MM.1S (cell line): ENCODE measurements around the gene RBMS3.

Source experiments
- DNase-seq: peaks from one replicate; pipeline ENCODE4 v3.0.0-alpha.2; 2015
- H2AFZ ChIP-seq: fragments of 300-600 bp; sonication (generic); 2 replicates; pipeline ENCODE4 v1.6.0; 2016; ENCODE audit warnings: antibody characterized with exemption, low read length
- H3F3A ChIP-seq: fragments of 300-600 bp; sonication (generic); 2 replicates; pipeline ENCODE4 v1.6.1; 2016; ENCODE audit warnings: mild to moderate bottlenecking, antibody characterized with exemption, low read length, moderate library complexity, mixed read lengths; ENCODE audit not compliant: insufficient read depth
- H3K27ac ChIP-seq: fragments of 300-600 bp; sonication (generic); 2 replicates; pipeline ENCODE4 v1.5.1; 2016; ENCODE audit warnings: mild to moderate bottlenecking, low read length
- H3K27me3 ChIP-seq: fragments of 300-600 bp; sonication (generic); replicated peaks from 2 replicates; pipeline ENCODE4 v1.6.0; 2016; ENCODE audit warnings: low read length; ENCODE audit not compliant: insufficient read depth
- H3K36me3 ChIP-seq: fragments of 300-600 bp; sonication (generic); replicated peaks from 2 replicates; pipeline ENCODE4 v1.6.1; 2016; ENCODE audit warnings: mild to moderate bottlenecking, low read length, mixed read lengths; ENCODE audit not compliant: insufficient read depth
- H3K4me1 ChIP-seq: fragments of 300-600 bp; sonication (generic); 2 replicates; pipeline ENCODE4 v1.6.1; 2016; ENCODE audit warnings: low read length, mixed read lengths
- H3K4me2 ChIP-seq: fragments of 300-600 bp; sonication (generic); 2 replicates; pipeline ENCODE4 v1.6.0; 2016; ENCODE audit warnings: low read depth, low read length
- H3K4me3 ChIP-seq: fragments of 300-600 bp; sonication (generic); 2 replicates; pipeline ENCODE4 v1.5.1; 2016; ENCODE audit warnings: low read length, mixed read lengths
- H3K79me2 ChIP-seq: fragments of 300-600 bp; sonication (generic); 2 replicates; pipeline ENCODE4 v1.6.1; 2016; ENCODE audit warnings: mixed run types, low read length, mixed read lengths
- H3K9ac ChIP-seq: fragments of 300-600 bp; sonication (generic); 2 replicates; pipeline ENCODE4 v1.6.1; 2016; ENCODE audit warnings: low read length, mixed read lengths
- H3K9me2 ChIP-seq: fragments of 300-600 bp; sonication (generic); replicated peaks from 2 replicates; pipeline ENCODE4 v1.6.1; 2016; ENCODE audit warnings: mild to moderate bottlenecking, low read length, mixed read lengths; ENCODE audit not compliant: insufficient read depth
- H3K9me3 ChIP-seq: fragments of 300-600 bp; sonication (generic); replicated peaks from 2 replicates; pipeline ENCODE4 v1.6.1; 2016; ENCODE audit warnings: mild to moderate bottlenecking, low read length, mixed read lengths; ENCODE audit not compliant: insufficient read depth
- H4K20me1 ChIP-seq: fragments of 300-600 bp; sonication (generic); 2 replicates; pipeline ENCODE4 v1.6.1; 2016; ENCODE audit warnings: mild to moderate bottlenecking, low read length, moderate library complexity, mixed read lengths; ENCODE audit not compliant: insufficient read depth
- EZH2 ChIP-seq: fragments of 300-600 bp; sonication (generic); optimal IDR thresholded peaks from 2 replicates; pipeline ENCODE3; 2017; ENCODE audit warnings: low read depth, mild to moderate bottlenecking, antibody characterized with exemption, low read length, mixed read lengths
- EZH2phosphoT487 ChIP-seq: fragments of 300-600 bp; sonication (generic); IDR thresholded peaks from 2 replicates; pipeline ENCODE4 v1.6.1; 2018; ENCODE audit warnings: antibody characterized with exemption, low read length
- TF ChIP-seq, protein P1 (sequence below): fragments of 300-600 bp; sonication (generic); IDR thresholded peaks from 2 replicates; pipeline ENCODE4 v1.5.1; 2016; ENCODE audit warnings: antibody characterized with exemption, low read length, mixed read lengths

RBMS3 gene

GRCh38 chr3:29481249-29481648 is 200.4 kb downstream of the RBMS3 start:
- H3K4me1 ChIP-seq, result no peaks in the 10 kb centered on the region
- no peak overlapping the region for H3K4me3 ChIP-seq
- H3K27me3 ChIP-seq, result no peaks in the 10 kb centered on the region
- H3K36me3 ChIP-seq, result no peaks in the 10 kb centered on the region
- H3F3A ChIP-seq, result no peaks in the 10 kb centered on the region
- H3K27ac ChIP-seq, result no peak overlapping the region
- no peak overlapping the region for H2AFZ ChIP-seq
- TF ChIP-seq, protein P1, sequence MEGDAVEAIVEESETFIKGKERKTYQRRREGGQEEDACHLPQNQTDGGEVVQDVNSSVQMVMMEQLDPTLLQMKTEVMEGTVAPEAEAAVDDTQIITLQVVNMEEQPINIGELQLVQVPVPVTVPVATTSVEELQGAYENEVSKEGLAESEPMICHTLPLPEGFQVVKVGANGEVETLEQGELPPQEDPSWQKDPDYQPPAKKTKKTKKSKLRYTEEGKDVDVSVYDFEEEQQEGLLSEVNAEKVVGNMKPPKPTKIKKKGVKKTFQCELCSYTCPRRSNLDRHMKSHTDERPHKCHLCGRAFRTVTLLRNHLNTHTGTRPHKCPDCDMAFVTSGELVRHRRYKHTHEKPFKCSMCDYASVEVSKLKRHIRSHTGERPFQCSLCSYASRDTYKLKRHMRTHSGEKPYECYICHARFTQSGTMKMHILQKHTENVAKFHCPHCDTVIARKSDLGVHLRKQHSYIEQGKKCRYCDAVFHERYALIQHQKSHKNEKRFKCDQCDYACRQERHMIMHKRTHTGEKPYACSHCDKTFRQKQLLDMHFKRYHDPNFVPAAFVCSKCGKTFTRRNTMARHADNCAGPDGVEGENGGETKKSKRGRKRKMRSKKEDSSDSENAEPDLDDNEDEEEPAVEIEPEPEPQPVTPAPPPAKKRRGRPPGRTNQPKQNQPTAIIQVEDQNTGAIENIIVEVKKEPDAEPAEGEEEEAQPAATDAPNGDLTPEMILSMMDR, result no peak
- TF ChIP-seq EZH2 (no peak), EZH2phosphoT487 (no peak)
- no peaks in the 10 kb centered on the region for H3K9me3 ChIP-seq
- H3K4me2 ChIP-seq, result no peak overlapping the region
- H3K9ac ChIP-seq, result no peak overlapping the region
- no peak for DNase-seq
- no peaks in the 10 kb centered on the region for H4K20me1 ChIP-seq
- no peaks in the 10 kb centered on the region for H3K79me2 ChIP-seq
- H3K9me2 ChIP-seq, result no peaks in the 10 kb centered on the region

DNA sequence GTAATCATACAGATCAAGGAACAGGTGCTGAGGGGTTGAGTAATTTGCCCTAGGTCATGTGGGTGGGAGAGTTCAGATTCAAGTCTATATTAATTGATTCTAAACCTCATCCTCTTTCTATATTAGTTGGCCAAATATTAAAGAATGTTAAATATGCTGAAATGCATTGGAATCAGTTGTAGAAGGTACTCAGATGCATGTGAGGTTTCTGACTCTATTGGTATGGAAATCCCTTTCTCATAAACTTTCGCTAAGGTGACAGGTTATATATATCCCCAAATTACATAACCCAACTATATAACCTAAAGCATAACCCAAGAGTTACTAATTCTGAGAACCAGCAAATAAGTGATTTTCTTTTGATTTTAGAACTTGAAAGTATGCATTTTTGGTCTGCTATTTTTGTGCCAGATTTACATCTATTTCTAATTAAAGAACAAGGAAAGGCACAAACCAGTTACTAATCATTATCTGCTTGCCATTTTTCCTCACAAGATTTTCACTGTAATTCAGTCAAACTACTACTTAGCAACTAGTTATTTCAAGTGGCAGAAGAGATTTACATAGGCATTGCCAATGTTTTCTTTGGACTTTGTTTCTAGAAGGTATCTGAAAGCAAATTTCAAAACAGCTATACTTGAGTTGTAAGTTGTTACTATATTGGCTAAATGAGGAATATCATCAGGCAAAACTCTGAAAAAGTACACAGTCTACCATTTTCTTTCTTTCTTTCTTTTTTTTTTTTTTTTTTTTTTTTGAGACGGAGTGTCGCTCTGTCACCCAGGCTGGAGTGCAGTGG is 201.3 kb downstream of the RBMS3 start:
- H3K36me3 ChIP-seq, result no peaks in the 10 kb centered on the region
- H3K4me2 ChIP-seq, result no peak overlapping the region
- H4K20me1 ChIP-seq, result no peaks in the 10 kb centered on the region
- H3K4me1 ChIP-seq, result no peaks in the 10 kb centered on the region
- H3K79me2 ChIP-seq, result no peaks in the 10 kb centered on the region
- no peak overlapping the region for H3K4me3 ChIP-seq
- H3K27ac ChIP-seq, result no peak overlapping the region
- H3K9ac ChIP-seq, result no peak overlapping the region
- TF ChIP-seq, protein P1, result no peak
- TF ChIP-seq EZH2 (no peak), EZH2phosphoT487 (no peak)
- no peaks in the 10 kb centered on the region for H3K27me3 ChIP-seq
- H3F3A ChIP-seq, result no peaks in the 10 kb centered on the region
- DNase-seq, result no peak
- no peaks in the 10 kb centered on the region for H3K9me3 ChIP-seq
- H2AFZ ChIP-seq, result no peak overlapping the region
- no peaks in the 10 kb centered on the region for H3K9me2 ChIP-seq

DNA sequence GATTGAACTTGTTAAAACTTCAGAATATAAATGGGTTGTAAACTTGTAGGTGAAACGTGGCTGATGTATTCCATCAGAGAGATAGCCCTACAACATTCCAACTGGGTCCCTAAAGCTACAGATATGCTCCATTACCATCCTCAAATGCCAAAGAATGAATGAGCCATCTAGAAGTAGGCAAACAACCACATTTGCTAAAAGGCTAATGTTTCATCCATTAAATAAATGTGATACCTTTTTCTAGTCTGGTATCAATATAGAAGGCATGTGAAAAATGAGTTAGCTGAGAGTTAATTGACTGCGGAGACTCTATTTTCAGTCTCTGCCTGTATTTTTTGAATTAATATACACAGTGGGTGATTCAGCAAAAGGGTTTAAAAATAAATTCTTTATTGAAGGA is 203.8 kb downstream of the RBMS3 start:
- H3K36me3 ChIP-seq, result no peaks in the 10 kb centered on the region
- no peaks in the 10 kb centered on the region for H3K4me1 ChIP-seq
- no peaks in the 10 kb centered on the region for H3K27me3 ChIP-seq
- H3K9me3 ChIP-seq, result no peaks in the 10 kb centered on the region
- no peak overlapping the region for H3K4me2 ChIP-seq
- no peak overlapping the region for H2AFZ ChIP-seq
- no peak for DNase-seq
- H3F3A ChIP-seq, result no peaks in the 10 kb centered on the region
- H3K4me3 ChIP-seq, result no peak overlapping the region
- no peaks in the 10 kb centered on the region for H4K20me1 ChIP-seq
- TF ChIP-seq, protein P1, result no peak
- TF ChIP-seq EZH2 (no peak), EZH2phosphoT487 (no peak)
- no peak overlapping the region for H3K9ac ChIP-seq
- H3K27ac ChIP-seq, result no peak overlapping the region
- H3K9me2 ChIP-seq, result no peaks in the 10 kb centered on the region
- H3K79me2 ChIP-seq, result no peaks in the 10 kb centered on the region
